SJSA1 (cell line): ENCODE results near the gene TBC1D12. TPM values are rescaled to one million over a fixed set of nuclear protein-coding genes. Genes with fewer than 3 reads are reported as not detected.
"Not testable (repeated sequence)": the region's sequence is repeated elsewhere in the genome, so short reads cannot be mapped to it uniquely, and the experiment has no call there.

Experiments used
- DNase-seq, 2 experiments: peaks; one replicate each; pipeline ENCODE4 v3.0.0-alpha.2; 2015 to 2020; ENCODE audit warnings: low spot score in 2 of 2, low read depth in 1 of 2
- H3K27ac ChIP-seq: fragments of 250-450 bp; sonication (Bioruptor Pico); 2 replicates; pipeline ENCODE4 v1.5.1; 2020; ENCODE audit warnings: mild to moderate bottlenecking, moderate library complexity
- H3K27me3 ChIP-seq: fragments of 250-450 bp; sonication (Bioruptor Pico); replicated peaks from 2 replicates; pipeline ENCODE4 v1.5.1; 2020; ENCODE audit warnings: mild to moderate bottlenecking, moderate library complexity
- H3K36me3 ChIP-seq: fragments of 250-450 bp; sonication (Bioruptor Pico); 2 replicates; pipeline ENCODE4 v1.5.1; 2020; ENCODE audit warnings: mild to moderate bottlenecking
- H3K4me1 ChIP-seq: fragments of 250-450 bp; sonication (Bioruptor Pico); replicated peaks from 2 replicates; pipeline ENCODE4 v1.6.1; 2021; ENCODE audit warnings: mild to moderate bottlenecking
- H3K4me3 ChIP-seq: fragments of 250-450 bp; sonication (Bioruptor Pico); 2 replicates; pipeline ENCODE4 v1.5.1; 2020; ENCODE audit warnings: mild to moderate bottlenecking
- H3K9me3 ChIP-seq: fragments of 250-450 bp; sonication (Bioruptor Pico); replicated peaks from 2 replicates; pipeline ENCODE4 v1.5.1; 2020; ENCODE audit warnings: mild to moderate bottlenecking
- total RNA-seq: library from RNA; depleted of rRNA; stranded (reverse); fragments of >200 nt; shearing (Covaris generic); gene quantifications from 2 replicates; pipeline ENCODE4 v1.2.3, GENCODE V29; 2014

The TBC1D12 gene
- total RNA-seq, 1 experiment from 2014 or later: 22.3 TPM

DNA sequence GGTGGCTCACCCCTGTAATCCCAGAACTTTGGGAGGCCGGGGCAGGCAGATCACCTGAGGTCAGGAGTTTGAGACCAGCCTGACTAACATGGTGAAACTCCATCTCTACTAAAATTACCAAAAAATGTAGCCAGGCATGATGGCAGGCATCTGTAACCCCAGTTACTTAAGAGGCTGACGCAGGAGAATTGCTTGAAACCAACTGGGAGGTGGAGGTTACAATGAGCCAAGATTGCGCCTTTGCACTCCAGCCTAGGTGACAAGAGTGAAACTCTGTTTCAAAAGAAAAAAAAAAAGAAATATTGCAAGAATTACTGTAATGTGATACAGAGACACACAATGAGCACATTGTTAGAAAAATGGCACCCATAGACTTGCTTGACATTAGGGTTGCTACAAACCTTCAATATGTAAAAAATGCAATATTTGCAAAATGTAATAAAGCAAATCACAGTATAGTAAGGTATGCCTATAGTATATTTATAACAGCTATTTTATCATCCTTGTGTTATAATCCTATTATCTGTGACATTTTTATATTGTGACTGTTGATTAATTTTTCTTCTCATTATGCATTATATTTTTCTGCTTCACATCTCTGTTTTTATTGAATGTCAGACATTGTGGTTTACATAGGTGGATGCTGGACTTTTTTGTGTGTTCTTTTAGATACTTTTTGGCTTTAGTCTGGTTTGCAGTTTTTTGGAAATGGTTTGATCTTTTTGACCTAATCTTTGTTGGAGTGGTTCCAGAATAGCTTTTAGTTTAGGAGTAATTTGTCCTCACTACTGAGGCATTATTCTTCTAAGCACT, 87.8 kb downstream of the TBC1D12 start:
- Histone ChIP-seq H3K4me1 (no peaks in the 10 kb centered on the region), H3K36me3 (no peaks in the 10 kb centered on the region), H3K4me3 (no peak overlapping the region), H3K9me3 (no peaks in the 10 kb centered on the region), H3K27ac (no peak overlapping the region), H3K27me3 (no peaks in the 10 kb centered on the region)
- DNase-seq: no peak

- H3K27me3 ChIP-seq: no peaks in the 10 kb centered on the region
- H3K27ac ChIP-seq: no peak overlapping the region
- no peaks in the 10 kb centered on the region for H3K36me3 ChIP-seq
- no peaks in the 10 kb centered on the region for H3K9me3 ChIP-seq
- H3K4me3 ChIP-seq: no peak overlapping the region
- H3K4me1 ChIP-seq: no peaks in the 10 kb centered on the region
- DNase-seq: no peak
These were observed 88.4 kb downstream of the TBC1D12 start for GRCh38 chr10:94490789-94491039.

DNA sequence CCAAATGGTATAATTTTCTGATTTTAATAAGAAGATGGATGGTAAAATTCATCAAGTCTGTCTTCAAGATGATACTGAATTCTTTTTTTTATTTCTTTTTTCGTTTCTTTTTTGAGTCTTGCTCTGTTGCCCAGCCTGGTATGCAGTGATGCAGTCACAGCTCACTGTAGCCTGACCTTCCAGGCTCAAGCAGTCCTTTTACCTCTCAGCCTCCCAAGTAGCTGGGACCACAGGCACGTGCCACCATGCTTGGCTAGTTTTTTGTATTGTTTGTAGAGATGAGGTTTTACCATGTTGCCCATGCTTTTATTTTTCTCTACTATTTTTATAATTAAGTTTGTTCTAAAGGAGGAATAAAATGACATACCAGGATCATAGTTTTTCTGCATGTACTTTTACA, 91.1 kb downstream of the TBC1D12 start:
- Histone ChIP-seq H3K9me3 (no peaks in the 10 kb centered on the region), H3K27me3 (no peaks in the 10 kb centered on the region), H3K27ac (no peak overlapping the region), H3K36me3 (no peaks in the 10 kb centered on the region), H3K4me3 (no peak overlapping the region), H3K4me1 (no peaks in the 10 kb centered on the region)
- DNase-seq: no peak

- Histone ChIP-seq H3K36me3 (no peaks in the 10 kb centered on the region), H3K9me3 (no peaks in the 10 kb centered on the region), H3K4me3 (no peak overlapping the region), H3K27ac (no peak overlapping the region), H3K27me3 (no peaks in the 10 kb centered on the region), H3K4me1 (no peaks in the 10 kb centered on the region)
- DNase-seq: no peak
These were observed 93.7 kb downstream of the TBC1D12 start for GRCh38 chr10:94496010-94496409.

DNA sequence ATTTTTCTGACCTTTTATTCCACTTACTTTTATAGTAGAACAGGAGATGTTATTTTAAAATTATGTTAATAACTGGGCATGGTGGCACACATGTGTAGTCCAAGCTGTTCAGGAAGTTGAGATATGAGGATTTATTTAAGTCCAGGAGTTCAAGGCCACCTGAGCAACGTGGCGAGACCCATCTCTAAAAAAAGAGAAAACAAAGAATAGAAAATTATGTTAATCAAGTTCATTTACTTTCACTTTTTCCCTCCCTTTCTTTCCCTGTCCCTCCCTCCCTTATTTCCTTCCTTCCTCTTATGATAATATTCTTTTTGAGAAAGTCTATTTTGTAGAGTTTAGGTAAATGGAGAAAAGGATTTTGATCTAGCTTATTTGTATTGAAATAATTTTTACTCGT, 94.3 kb downstream of the TBC1D12 start:
- no peaks in the 10 kb centered on the region for H3K36me3 ChIP-seq

DNA sequence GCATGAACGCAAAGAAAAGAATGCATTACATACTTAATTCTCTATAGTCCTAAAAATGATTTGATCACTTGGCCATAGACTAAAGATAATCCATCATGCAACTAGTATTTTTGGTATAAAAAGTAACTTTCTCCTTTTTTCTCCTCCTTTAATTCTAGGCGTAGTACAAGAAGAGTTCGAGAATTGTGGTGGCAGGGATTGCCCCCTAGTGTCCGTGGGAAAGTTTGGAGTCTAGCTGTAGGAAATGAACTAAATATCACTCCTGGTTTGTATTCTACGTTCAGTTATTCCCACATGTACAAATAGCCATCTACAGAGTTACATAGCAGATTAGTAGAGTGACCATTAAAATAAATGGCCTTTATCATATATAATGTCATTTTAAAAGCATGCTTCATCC, 97.7 kb downstream of the TBC1D12 start:
- Histone ChIP-seq H3K9me3 (no peaks in the 10 kb centered on the region), H3K27me3 (no peaks in the 10 kb centered on the region), H3K36me3 (no peaks in the 10 kb centered on the region), H3K4me1 (no peaks in the 10 kb centered on the region), H3K4me3 (no peak overlapping the region), H3K27ac (no peak overlapping the region)
- no peak for DNase-seq

More for the DNA sequence above, 94.3 kb downstream of the TBC1D12 start:
- H3K9me3 ChIP-seq: no peaks in the 10 kb centered on the region
- no peaks in the 10 kb centered on the region for H3K4me1 ChIP-seq
- H3K27ac ChIP-seq: no peak overlapping the region
- no peaks in the 10 kb centered on the region for H3K27me3 ChIP-seq
- no peak overlapping the region for H3K4me3 ChIP-seq
- DNase-seq: no peak

GRCh38 chr10:94521276-94522250, 119.2 kb downstream of the TBC1D12 start:
- Histone ChIP-seq H3K4me1 (no peaks in the 10 kb centered on the region), H3K9me3 (no peaks in the 10 kb centered on the region), H3K4me3 (no peak overlapping the region), H3K27me3 (no peaks in the 10 kb centered on the region), H3K36me3 (no peaks in the 10 kb centered on the region; the same call in 1 of the 2 replicates), H3K27ac (no peak overlapping the region)
- DNase-seq: no peak

GRCh38 chr10:94524146-94524545, 121.8 kb downstream of the TBC1D12 start:
- DNase-seq: peak in 1 of 2 experiments; percentile 15
- no peaks in the 10 kb centered on the region for H3K27me3 ChIP-seq
- no peak overlapping the region for H3K4me3 ChIP-seq
- H3K4me1 ChIP-seq: no peaks in the 10 kb centered on the region
- no peaks in the 10 kb centered on the region for H3K9me3 ChIP-seq
- no peak overlapping the region for H3K27ac ChIP-seq
- peaks cover 4% of the 10 kb centered on the region; the same call in 1 of the 2 replicates for H3K36me3 ChIP-seq

- peaks cover 4% of the 10 kb centered on the region; the same call in 1 of the 2 replicates for H3K36me3 ChIP-seq
- no peaks in the 10 kb centered on the region for H3K4me1 ChIP-seq
- no peaks in the 10 kb centered on the region for H3K9me3 ChIP-seq
- no peak overlapping the region for H3K4me3 ChIP-seq
- no peak overlapping the region for H3K27ac ChIP-seq
- H3K27me3 ChIP-seq: no peaks in the 10 kb centered on the region
- DNase-seq: no peak
These were observed 122.4 kb downstream of the TBC1D12 start for GRCh38 chr10:94524711-94525110.

DNA sequence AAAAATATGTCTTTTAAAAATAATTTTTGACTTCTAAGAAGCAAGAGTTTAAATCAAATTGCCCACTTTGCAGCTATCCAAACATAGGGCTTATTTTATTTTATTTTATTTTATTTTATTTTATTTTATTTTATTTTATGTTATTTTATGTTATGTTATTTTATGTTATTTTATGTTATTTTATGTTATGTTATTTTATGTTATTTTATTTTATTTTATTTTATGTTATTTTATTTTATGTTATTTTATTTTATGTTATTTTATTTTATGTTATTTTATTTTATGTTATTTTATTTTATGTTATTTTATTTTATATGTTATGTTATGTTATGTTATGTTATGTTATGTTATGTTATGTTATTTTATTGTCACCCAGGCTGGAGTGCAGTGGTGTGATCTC, 129.2 kb downstream of the TBC1D12 start:
- not testable (repeated sequence) for H3K4me3 ChIP-seq, H3K9me3 ChIP-seq, H3K27ac ChIP-seq, H3K4me1 ChIP-seq, DNase-seq, H3K36me3 ChIP-seq, H3K27me3 ChIP-seq

- Histone ChIP-seq H3K4me1 (no peaks in the 10 kb centered on the region), H3K9me3 (no peaks in the 10 kb centered on the region), H3K36me3 (peaks cover 6% of the 10 kb centered on the region; the same call in 1 of the 2 replicates), H3K27me3 (no peaks in the 10 kb centered on the region), H3K4me3 (no peak overlapping the region), H3K27ac (no peak overlapping the region)
- no peak for DNase-seq
These were observed 130.7 kb downstream of the TBC1D12 start for GRCh38 chr10:94533027-94533426.

DNA sequence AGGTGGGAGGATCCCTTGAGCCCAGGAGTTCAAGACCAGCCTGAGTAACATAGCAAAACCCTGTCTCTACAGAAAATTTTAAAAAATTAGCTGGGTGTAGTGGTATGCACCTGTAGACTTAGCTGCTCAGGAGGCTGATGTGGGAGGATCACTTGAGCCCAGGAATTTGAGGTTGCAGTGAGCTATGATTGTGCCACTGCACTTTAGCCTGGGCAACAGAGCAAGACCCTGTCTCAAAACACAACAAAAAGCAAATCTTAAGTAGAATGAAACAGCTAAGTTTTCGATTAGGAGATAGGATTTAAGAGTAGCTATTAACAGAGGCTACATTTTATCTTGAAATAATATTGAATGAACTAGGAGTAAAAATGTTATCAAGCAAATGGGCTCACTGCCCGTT, 139.9 kb downstream of the TBC1D12 start:
- H3K4me3 ChIP-seq, H3K4me1 ChIP-seq, H3K36me3 ChIP-seq, DNase-seq, H3K9me3 ChIP-seq, H3K27ac ChIP-seq, H3K27me3 ChIP-seq: not testable (repeated sequence)

DNA sequence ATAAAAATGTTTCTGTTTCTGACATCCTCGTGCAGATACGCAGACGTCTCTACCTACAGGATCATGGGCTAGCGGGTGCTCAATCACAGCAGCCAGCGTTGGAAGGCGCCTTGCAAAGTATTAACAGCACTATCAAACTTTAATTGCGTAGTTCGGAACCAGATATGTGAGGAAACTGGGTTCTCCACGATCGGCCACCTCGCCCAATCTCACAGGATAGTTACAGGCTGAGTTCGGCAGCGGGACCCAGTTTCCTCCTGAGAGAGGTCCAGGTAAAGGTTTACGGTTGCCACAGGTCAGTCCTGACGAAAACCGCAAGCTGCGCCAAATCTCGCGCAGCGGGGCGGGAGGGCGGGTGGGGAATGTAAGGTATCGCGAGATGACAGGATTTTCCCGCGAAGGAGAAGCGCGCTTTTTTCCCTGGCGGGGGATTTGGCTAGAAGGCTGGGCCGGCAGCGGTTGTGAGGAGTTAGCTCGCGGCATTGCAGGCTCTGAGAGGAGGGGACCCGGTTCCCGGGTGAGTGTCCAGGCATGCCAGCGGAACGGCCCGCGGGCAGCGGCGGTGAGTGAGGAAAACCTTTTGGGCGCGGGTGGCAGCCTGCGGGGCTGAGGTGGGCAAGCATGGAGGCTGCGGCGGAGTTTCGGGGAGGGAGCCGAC, 143.2 kb downstream of the TBC1D12 start, which contains the start of gene HELLS:
TSS of gene HELLS (plus strand) at position 398 of the 658 bp plus-strand sequence. CDS start at position 532, 134 bp downstream.
- Histone ChIP-seq H3K9me3 (no peaks in the 10 kb centered on the region), H3K36me3 (peaks cover 27% of the 10 kb centered on the region), H3K27ac (peak within 1 kb of the TSS; percentile 85), H3K4me3 (peak within 1 kb of the TSS; percentile 91), H3K4me1 (peaks cover 12% of the 10 kb centered on the region), H3K27me3 (no peaks in the 10 kb centered on the region)
- peak; percentile 88 to 91 for DNase-seq
